ENCODE results near the gene BCL2L2. TPM values are rescaled to one million over a fixed set of nuclear protein-coding genes. Genes with fewer than 3 reads are reported as not detected.
"Not testable (repeated sequence)": the region's sequence is repeated elsewhere in the genome, so short reads cannot be mapped to it uniquely, and the experiment has no call there.

Gene BCL2L2, protein sequence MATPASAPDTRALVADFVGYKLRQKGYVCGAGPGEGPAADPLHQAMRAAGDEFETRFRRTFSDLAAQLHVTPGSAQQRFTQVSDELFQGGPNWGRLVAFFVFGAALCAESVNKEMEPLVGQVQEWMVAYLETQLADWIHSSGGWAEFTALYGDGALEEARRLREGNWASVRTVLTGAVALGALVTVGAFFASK
- 25.0 and 31.7 TPM in 2 replicates for total RNA-seq

DNA sequence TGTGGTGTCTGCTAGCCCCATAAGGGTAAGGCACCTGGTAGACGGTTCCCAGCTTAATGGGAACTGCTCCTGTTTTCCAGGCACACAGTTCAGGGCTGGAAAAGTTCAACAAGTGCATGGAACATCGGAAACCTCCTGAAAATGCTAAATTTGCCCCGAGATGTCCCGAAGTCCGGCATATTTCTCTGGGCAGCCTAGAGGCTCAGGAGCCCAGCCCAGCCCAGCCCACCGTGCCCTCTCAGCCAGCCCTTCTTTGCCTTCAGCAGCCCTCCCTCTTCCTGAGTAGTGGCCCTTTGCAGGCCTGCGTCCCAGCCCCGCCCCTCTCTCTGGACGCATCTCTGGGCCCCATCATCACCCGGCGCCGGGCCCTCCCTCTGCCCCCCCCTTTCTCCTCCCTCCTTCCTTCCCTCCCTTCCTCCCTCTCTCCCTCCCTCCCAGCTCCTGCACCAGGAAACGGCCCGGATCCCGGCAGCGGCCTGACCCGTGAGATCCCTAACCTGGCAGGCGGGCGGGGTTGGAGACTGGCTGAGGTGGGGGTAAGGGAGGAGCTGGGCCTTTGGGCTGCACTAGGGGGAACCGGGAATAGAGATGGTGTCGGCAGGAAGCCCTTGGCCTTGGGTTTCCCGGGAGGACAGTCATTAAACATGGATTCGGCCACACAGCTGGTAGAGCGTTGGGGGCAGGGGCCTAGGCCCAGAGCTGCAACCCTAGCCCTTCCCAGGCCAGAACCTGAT, at the start of gene BCL2L2:
Gene BCL2L2 (plus strand): TSS at position 422 of the 734 bp plus-strand sequence. CDS start 935 bp downstream, outside the sequence.
- TF ChIP-seq, protein P1, sequence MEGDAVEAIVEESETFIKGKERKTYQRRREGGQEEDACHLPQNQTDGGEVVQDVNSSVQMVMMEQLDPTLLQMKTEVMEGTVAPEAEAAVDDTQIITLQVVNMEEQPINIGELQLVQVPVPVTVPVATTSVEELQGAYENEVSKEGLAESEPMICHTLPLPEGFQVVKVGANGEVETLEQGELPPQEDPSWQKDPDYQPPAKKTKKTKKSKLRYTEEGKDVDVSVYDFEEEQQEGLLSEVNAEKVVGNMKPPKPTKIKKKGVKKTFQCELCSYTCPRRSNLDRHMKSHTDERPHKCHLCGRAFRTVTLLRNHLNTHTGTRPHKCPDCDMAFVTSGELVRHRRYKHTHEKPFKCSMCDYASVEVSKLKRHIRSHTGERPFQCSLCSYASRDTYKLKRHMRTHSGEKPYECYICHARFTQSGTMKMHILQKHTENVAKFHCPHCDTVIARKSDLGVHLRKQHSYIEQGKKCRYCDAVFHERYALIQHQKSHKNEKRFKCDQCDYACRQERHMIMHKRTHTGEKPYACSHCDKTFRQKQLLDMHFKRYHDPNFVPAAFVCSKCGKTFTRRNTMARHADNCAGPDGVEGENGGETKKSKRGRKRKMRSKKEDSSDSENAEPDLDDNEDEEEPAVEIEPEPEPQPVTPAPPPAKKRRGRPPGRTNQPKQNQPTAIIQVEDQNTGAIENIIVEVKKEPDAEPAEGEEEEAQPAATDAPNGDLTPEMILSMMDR (IDR thresholded peaks at IDR 0.05; ENCODE audit: insufficient read depth, low read length, severe bottlenecking), result no peak
- Histone ChIP-seq H3K27me3 (ENCODE audit: control insufficient read depth, insufficient read depth, low read length) (no peaks in the 10 kb centered on the region), H3K36me3 (ENCODE audit: control insufficient read depth, insufficient read depth, low read length) (peaks cover 19% of the 10 kb centered on the region), H3K4me3 (ENCODE audit: low read depth, low read length) (peak within 1 kb of the TSS; percentile 52)
- FAIRE-seq (no peak), DNase-seq (ENCODE audit: low read depth) (peak; percentile 80)

GRCh38 chr14:23258256-23258655, 48.4 kb upstream of the BCL2L2 start:
- Histone ChIP-seq H3K27me3 (ENCODE audit: control insufficient read depth, insufficient read depth, low read length) (no peaks in the 10 kb centered on the region), H3K4me3 (ENCODE audit: low read depth, low read length) (no peak overlapping the region), H3K36me3 (ENCODE audit: control insufficient read depth, insufficient read depth, low read length) (no peaks in the 10 kb centered on the region)
- TF ChIP-seq, protein P1 (IDR thresholded peaks at IDR 0.05; ENCODE audit: insufficient read depth, low read length, severe bottlenecking), result no peak
- FAIRE-seq (no peak), DNase-seq (ENCODE audit: low read depth) (no peak)

GRCh38 chr14:23259426-23259825, 47.2 kb upstream of the BCL2L2 start:
- TF ChIP-seq, protein P1 (IDR thresholded peaks at IDR 0.05; ENCODE audit: insufficient read depth, low read length, severe bottlenecking), result no peak
- no peak overlapping the region for H3K4me3 ChIP-seq (ENCODE audit: low read depth, low read length)
- H3K27me3 ChIP-seq (ENCODE audit: control insufficient read depth, insufficient read depth, low read length), result no peaks in the 10 kb centered on the region
- DNase-seq (ENCODE audit: low read depth) (no peak), FAIRE-seq (no peak)
- no peaks in the 10 kb centered on the region for H3K36me3 ChIP-seq (ENCODE audit: control insufficient read depth, insufficient read depth, low read length)

- not testable (repeated sequence) for DNase-seq (ENCODE audit: low read depth); H3K27me3 ChIP-seq (ENCODE audit: control insufficient read depth, insufficient read depth, low read length); H3K36me3 ChIP-seq (ENCODE audit: control insufficient read depth, insufficient read depth, low read length); H3K4me3 ChIP-seq (ENCODE audit: low read depth, low read length); FAIRE-seq
Observed at GRCh38 chr14:23260849-23261248, 45.8 kb upstream of the BCL2L2 start.

- Histone ChIP-seq H3K4me3 (ENCODE audit: low read depth, low read length) (no peak overlapping the region), H3K27me3 (ENCODE audit: control insufficient read depth, insufficient read depth, low read length) (no peaks in the 10 kb centered on the region), H3K36me3 (ENCODE audit: control insufficient read depth, insufficient read depth, low read length) (no peaks in the 10 kb centered on the region)
- TF ChIP-seq, protein P1 (IDR thresholded peaks at IDR 0.05; ENCODE audit: insufficient read depth, low read length, severe bottlenecking), result no peak
- FAIRE-seq (no peak), DNase-seq (ENCODE audit: low read depth) (no peak)
Observed at GRCh38 chr14:23269193-23269592, 37.4 kb upstream of the BCL2L2 start.

- H3K27me3 ChIP-seq (ENCODE audit: control insufficient read depth, insufficient read depth, low read length), result no peaks in the 10 kb centered on the region
- H3K36me3 ChIP-seq (ENCODE audit: control insufficient read depth, insufficient read depth, low read length), result peaks cover 8% of the 10 kb centered on the region
- DNase-seq (ENCODE audit: low read depth) (no peak), FAIRE-seq (no peak)
- H3K4me3 ChIP-seq (ENCODE audit: low read depth, low read length), result no peak overlapping the region
- TF ChIP-seq, protein P1 (IDR thresholded peaks at IDR 0.05; ENCODE audit: insufficient read depth, low read length, severe bottlenecking), result no peak
Observed at GRCh38 chr14:23275412-23275811, 31.2 kb upstream of the BCL2L2 start.
